ENCODE results near the gene CDH22. TPM values are rescaled to one million over a fixed set of nuclear protein-coding genes. Genes with fewer than 3 reads are reported as not detected.

Gene CDH22
- total RNA-seq, 4 donors from 2014 or later, result 0.11 to 2.3 (median 0.76) TPM

DNA sequence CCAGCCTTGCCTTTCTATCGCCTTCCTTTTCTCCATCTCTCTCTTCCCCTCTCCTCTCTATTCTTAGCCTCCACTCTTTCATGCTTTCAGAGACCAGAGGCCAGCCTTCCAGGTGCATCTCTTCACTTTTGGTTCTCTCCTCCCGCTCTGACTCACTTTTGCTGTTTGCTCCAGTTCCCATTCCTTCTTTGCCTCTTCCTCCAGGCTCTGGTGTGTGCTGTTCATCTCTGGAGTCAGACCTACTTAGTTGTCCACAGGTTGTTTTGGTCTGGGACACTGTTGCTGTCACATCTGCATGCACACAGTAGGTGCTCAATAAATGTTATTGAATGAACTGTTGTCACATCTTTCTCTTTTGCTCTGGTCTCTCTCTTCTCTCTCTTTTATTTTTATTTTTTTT, 1.6 kb upstream of the CDH22 start:
- peaks cover 6 to 100% (median 17%) of the 10 kb centered on the region in 4 donors for H3K27me3 ChIP-seq
- intact Hi-C loops (cut with DNase I), result no loop called here
- no peak for DNase-seq
- WGBS, 2 donors, result 40 to 68% methylated on average over 2 of the region's 2 CpGs
- H3K4me1 ChIP-seq, result peaks cover 15 to 74% (median 25%) of the 10 kb centered on the region in 3 donors
- no peaks in the 10 kb centered on the region for H3K36me3 ChIP-seq
- no peaks in the 10 kb centered on the region for H3K9me3 ChIP-seq
- H3K27ac ChIP-seq, result no peak overlapping the region
- H3K4me3 ChIP-seq, result no peak overlapping the region
- TF ChIP-seq, protein P1, sequence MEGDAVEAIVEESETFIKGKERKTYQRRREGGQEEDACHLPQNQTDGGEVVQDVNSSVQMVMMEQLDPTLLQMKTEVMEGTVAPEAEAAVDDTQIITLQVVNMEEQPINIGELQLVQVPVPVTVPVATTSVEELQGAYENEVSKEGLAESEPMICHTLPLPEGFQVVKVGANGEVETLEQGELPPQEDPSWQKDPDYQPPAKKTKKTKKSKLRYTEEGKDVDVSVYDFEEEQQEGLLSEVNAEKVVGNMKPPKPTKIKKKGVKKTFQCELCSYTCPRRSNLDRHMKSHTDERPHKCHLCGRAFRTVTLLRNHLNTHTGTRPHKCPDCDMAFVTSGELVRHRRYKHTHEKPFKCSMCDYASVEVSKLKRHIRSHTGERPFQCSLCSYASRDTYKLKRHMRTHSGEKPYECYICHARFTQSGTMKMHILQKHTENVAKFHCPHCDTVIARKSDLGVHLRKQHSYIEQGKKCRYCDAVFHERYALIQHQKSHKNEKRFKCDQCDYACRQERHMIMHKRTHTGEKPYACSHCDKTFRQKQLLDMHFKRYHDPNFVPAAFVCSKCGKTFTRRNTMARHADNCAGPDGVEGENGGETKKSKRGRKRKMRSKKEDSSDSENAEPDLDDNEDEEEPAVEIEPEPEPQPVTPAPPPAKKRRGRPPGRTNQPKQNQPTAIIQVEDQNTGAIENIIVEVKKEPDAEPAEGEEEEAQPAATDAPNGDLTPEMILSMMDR (IDR thresholded peaks at IDR 0.05), result no peak
- no peak for TF ChIP-seq POLR2A (IDR thresholded peaks at IDR 0.05)

DNA sequence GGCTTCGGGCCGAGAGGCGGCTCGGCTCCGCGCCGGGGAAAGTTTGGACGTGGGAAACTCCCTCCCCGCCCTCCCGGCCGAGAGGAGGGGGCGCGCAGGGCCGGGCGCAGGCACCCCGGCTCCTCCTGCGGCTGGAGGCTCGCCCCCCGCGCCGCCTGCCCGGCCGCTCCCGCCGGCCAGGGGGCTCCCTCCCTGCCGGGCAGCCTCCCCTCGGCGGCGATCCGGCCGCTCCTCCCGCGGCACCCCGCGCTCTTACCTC, 370 bp downstream of the CDH22 start:
- Histone ChIP-seq H3K27me3 (peaks cover 6 to 100% (median 17%) of the 10 kb centered on the region in 4 donors), H3K9me3 (no peaks in the 10 kb centered on the region), H3K36me3 (no peaks in the 10 kb centered on the region), H3K27ac (no peak overlapping the region), H3K4me1 (peaks cover 15 to 56% (median 25%) of the 10 kb centered on the region in 3 donors), H3K4me3 (peak overlapping the region; percentile 30 to 71 (median 43))
- WGBS, 2 donors, result no CpG with 5 or more reads among the region's 35 CpGs
- no peak for TF ChIP-seq POLR2A (IDR thresholded peaks at IDR 0.05)
- TF ChIP-seq, protein P1 (IDR thresholded peaks at IDR 0.05), result no peak
- intact Hi-C loops (cut with DNase I), result no loop called here
- no peak for DNase-seq

DNA sequence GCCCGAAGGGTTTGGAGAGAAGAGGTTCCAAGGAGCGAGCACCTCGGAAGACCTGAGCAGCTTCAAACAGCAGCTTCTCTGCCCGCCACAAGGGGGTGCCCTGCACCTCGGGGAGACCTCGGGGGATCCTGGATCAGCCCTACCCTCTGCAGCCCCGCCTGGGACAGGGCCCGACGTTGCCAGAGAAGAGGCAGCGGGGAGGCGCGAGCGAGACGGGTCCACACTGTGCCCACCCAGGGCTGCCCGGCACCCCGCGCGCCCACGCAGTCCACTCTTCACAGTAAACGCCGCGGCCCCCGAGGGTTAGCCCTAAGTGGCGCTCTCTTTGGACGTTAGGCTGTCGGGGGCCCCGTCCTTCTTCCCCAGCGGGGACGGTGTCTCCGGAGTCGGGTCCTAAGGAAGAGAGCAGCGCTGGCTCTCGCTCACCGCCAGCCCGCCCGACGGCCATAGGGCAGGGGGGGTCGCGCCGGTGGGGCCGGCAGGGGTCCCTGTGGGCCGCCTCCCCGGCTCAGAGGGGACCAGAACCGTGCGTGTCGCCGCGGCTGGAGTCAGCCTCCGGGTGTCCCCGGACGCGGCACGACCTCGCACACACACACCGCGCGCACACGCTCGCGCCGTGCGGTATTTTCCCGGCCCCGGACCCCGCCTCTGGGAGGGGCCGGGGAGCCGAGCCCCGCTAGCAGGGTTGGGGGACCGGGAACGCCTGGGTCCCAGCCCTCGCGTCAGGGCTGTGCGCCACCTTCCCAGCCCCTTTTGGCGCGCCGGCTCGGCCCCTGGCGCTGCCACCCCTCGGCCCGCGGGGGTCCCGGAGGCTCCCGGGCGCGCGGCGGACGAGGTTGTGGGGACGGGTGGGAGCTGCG, 929 bp downstream of the CDH22 start:
- 0 to 2% methylated on average over 1 to 41 of the region's 90 CpGs for WGBS, 2 donors
- no peak for DNase-seq
- peak overlapping the region; percentile 30 to 71 (median 43) for H3K4me3 ChIP-seq

DNA sequence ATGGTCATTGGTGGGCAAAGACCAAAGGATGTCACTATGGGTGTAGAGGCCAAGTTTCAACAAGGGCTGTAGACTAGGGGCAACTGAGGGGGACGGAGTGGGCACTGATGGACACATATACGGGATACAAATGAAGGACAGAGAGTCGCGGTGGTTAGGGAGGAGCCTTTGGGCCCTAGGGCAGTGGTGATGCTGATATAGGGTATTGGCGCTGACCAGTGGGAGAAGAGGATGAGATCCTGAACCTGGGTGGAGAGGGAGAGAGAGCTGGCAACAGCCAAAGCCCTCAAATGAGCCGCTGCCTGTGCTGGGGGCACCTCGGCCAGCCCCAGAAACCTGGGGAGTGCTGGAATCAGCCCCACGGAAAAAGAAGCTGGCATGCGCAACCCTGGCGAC, 1.6 kb downstream of the CDH22 start:
- peak overlapping the region in 2 of 4 donors; percentile 54 to 71 for H3K4me3 ChIP-seq
- no peaks in the 10 kb centered on the region for H3K36me3 ChIP-seq
- 22 to 36% methylated on average over 10 of the region's 10 CpGs for WGBS, 2 donors
- TF ChIP-seq, protein P1 (IDR thresholded peaks at IDR 0.05), result no peak
- no peak for TF ChIP-seq POLR2A (IDR thresholded peaks at IDR 0.05)
- no peaks in the 10 kb centered on the region for H3K9me3 ChIP-seq
- intact Hi-C loops (cut with DNase I), result no loop called here
- no peak overlapping the region for H3K27ac ChIP-seq
- DNase-seq, result no peak
- peaks cover 4 to 100% (median 12%) of the 10 kb centered on the region in 4 donors for H3K27me3 ChIP-seq
- peaks cover 8 to 44% (median 18%) of the 10 kb centered on the region in 3 donors for H3K4me1 ChIP-seq

More for the DNA sequence above, 929 bp downstream of the CDH22 start:
- intact Hi-C loops (cut with DNase I), result no loop called here
- Histone ChIP-seq H3K4me1 (peaks cover 10 to 51% (median 23%) of the 10 kb centered on the region in 3 donors), H3K36me3 (no peaks in the 10 kb centered on the region), H3K27me3 (peaks cover 6 to 100% (median 14%) of the 10 kb centered on the region in 4 donors), H3K27ac (no peak overlapping the region), H3K9me3 (no peaks in the 10 kb centered on the region)
- no peak for TF ChIP-seq POLR2A (IDR thresholded peaks at IDR 0.05)
- TF ChIP-seq, protein P1 (IDR thresholded peaks at IDR 0.05), result peak; percentile 46 to 89 (median 79)

DNA sequence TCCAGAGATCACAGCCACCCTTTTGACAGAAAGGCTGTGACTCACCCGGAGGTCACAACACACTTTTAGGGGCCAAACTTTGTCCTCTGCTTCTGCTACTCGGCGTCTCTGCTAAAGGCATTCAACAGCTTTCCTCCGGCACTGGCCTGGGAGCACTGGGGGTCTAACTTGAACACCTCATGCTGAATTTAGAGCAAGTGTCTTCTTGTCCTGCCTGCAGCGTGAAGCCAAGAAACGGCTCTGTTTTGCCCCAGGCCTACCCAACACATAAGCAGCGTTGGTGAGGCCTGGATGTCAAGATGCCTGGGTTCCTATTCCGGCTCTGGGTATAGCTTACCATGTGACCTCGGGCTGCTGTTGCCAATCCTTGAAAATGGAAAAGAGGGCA, 2.3 kb downstream of the CDH22 start:
- Histone ChIP-seq H3K9me3 (no peaks in the 10 kb centered on the region), H3K4me1 (peaks cover 8 to 37% (median 18%) of the 10 kb centered on the region in 3 donors), H3K27me3 (peaks cover 4 to 98% (median 10%) of the 10 kb centered on the region in 4 donors), H3K27ac (no peak overlapping the region), H3K4me3 (no peak overlapping the region), H3K36me3 (no peaks in the 10 kb centered on the region)
- intact Hi-C loops (cut with DNase I), result no loop called here
- TF ChIP-seq POLR2A (IDR thresholded peaks at IDR 0.05), result no peak
- TF ChIP-seq, protein P1 (IDR thresholded peaks at IDR 0.05), result no peak
- no peak for DNase-seq
- WGBS, 2 donors, result 23% methylated on average over 6 of the region's 9 CpGs; no CpG with 5 or more reads in 1 of the 2 donors

Data from esophagus squamous epithelium (tissue), 5 donors.